Islet of Langerhans (tissue), 1 donor: Measurements from ENCODE around the gene SUN5.
"Not testable (repeated sequence)": the region's sequence is repeated elsewhere in the genome, so short reads cannot be mapped to it uniquely, and the experiment has no call there.

Experiments used
- FAIRE-seq: peaks from one replicate; lab custom pipeline; 2011; peaks lifted over from hg19 to GRCh38; lab: Jason Lieb, UNC

SUN5 gene, protein sequence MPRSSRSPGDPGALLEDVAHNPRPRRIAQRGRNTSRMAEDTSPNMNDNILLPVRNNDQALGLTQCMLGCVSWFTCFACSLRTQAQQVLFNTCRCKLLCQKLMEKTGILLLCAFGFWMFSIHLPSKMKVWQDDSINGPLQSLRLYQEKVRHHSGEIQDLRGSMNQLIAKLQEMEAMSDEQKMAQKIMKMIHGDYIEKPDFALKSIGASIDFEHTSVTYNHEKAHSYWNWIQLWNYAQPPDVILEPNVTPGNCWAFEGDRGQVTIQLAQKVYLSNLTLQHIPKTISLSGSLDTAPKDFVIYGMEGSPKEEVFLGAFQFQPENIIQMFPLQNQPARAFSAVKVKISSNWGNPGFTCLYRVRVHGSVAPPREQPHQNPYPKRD

GRCh38 chr20:33004141-33004751 is at the start of gene SUN5:
SUN5 (minus strand) TSS chr20:33004433; CDS start chr20:33004340, 93 bp downstream.
- no peak for FAIRE-seq

DNA sequence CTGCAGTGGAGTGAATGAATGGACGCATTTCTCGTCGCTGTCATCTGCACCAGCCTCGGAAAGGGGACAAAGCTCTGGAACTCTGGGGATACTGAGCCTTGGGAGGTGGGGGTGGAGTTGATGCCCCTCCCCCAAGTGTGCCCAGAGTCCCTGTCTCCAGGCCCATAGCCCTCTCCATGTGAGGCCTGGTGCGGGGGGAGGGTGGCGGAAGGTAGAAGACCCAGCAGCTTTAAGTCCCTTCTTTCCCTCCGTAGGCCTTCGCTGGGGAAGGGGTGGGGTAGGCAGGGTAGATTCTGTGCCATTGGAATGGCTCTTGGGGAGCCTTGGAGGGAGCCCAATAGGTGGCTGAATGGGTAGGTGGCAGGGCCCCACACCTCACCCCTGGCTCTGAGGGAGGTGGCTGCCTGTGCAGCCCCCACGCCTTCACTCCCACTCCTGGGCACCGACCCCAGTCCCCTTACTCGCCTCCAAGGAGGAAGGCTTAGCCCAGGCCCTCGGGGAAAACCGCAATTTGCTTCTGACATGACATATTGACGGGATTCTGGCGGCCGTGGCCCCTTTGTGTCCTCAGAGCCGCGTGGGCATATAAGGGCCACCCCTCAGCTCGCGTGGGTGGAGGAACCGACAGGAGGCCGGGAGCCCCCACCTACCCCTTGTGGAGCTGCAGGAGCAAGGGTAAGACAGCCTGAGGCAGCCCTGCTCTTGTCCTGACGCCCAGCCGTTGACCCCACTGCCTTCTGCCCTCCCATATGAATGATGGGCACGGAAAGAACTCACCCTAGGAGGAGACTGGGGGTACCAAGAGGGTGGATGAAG is 49.3 kb upstream of the SUN5 start, which contains the start of gene BPIFB3:
TSS of gene BPIFB3 (plus strand) at position 613 of the 816 bp plus-strand sequence. CDS start 1,533 bp downstream, outside the sequence.
- no peak for FAIRE-seq

GRCh38 chr20:33051333-33051732 is 47.1 kb upstream of the SUN5 start:
- FAIRE-seq = no peak

DNA sequence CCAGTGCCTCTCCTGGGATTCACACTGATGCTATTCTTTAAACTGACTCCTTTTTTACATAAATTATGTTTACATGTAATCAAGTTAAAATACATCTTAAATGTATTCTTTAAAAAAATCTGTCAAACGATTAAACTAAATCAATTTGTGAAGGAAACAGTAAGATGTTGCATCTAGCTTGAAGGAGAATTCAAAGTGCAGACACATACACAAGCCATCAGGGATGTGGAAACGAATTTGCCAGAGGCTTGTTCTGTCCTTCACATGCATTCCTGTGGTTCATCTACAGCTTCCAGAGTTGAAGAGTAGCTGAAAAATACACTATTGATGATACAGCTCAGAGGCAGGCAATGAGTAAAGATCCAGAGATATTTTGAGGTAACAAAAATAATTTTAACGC is 42.2 kb upstream of the SUN5 start:
- FAIRE-seq = no peak

- FAIRE-seq = not testable (repeated sequence)
These were observed 41.0 kb upstream of the SUN5 start for GRCh38 chr20:33045129-33045721.

GRCh38 chr20:33043731-33044181 is 39.5 kb upstream of the SUN5 start:
- FAIRE-seq = no peak

DNA sequence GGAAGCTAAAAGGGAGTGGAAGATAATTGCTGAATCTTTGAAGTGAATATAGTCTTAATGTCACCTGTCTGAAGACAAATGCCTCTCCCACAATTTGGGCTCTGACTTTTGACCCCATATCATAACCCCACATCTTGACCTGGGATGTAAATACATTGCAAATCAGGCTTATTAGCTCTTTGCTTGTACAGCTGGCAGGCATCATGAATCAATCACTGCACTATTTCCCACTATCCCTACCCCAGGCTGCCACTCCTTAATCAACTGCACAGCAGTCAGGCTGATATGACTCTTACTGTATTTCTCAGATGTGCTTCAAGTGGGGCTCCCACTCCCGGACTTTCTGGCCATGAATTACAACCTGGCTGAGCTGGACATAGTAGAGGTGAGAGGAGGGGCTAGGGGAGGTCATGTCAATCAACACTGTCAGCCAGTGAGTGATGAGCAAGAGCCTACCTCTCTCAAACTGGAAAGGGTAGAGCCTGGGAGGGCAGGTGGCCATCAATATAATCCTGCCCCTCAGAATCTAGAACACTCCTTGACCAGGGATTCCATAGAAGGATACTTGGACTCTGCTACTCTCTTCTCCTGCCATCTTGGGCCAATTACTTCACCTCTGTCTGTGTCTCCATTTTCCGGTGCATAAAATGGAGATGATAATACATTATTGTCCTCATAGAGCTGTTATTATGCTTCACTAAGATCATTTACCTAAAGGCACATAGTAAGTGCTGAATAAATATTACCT is 38.9 kb upstream of the SUN5 start:
- no peak for FAIRE-seq

DNA sequence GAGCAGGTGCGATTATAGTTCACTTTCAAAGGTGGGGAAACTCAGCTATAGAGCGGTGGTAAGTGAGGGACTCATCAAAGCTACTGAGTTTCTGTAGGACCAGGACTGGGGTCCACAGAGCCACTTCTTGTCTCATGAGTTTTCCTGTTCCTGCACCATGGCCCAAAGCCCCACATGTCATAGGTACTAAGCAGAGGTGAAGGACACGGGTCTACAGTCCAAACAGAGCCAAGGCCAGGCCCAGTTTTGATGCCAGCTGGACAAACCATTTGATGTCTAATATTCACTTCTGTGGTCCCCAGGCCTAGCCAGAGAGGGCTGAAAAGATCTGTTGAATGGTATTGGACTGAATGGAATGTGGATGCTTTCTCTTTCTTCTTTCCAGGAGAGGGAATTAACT is 38.2 kb upstream of the SUN5 start:
- no peak for FAIRE-seq

DNA sequence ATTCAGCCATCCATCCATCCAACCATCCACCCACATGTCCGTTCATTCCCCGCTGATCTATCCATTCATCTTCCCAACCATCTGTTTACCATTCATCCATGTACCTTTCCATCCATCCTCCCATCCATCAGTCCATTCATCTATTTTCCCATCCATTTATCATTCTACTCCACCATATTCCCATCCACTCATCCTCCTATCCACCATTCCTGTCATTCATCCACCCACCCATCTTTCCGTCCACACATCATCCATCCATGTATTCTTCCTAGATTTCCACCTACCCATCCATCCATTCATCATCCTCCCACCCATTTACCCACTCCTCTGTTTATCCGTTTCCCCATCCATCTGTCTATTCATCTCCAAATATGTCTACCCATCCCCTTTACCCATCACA is 34.0 kb upstream of the SUN5 start:
- no peak for FAIRE-seq

GRCh38 chr20:33037456-33037855 is 33.2 kb upstream of the SUN5 start:
- no peak for FAIRE-seq

- no peak for FAIRE-seq
These were observed 30.8 kb upstream of the SUN5 start for GRCh38 chr20:33034901-33035492.

GRCh38 chr20:33034115-33034514 is 29.9 kb upstream of the SUN5 start:
- FAIRE-seq = no peak

DNA sequence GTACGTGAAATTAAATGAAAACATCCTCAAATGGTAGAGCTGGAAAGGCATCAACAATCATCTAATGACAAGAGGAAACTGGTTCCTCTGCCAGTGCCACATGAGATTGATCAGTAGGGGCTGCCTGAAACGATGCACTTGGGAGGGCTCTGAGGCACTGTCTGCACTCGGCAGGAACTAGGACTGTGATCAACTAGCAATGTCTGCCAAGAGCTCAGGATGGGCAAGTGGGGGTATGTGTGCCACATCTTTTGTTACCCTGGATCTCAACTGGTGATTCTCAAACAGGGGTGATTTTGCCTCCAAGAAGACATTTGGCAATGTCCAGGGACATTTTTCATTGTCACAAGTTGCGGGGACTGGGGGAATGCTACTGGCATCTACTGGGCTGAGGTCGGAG is 29.1 kb upstream of the SUN5 start:
- no peak for FAIRE-seq

DNA sequence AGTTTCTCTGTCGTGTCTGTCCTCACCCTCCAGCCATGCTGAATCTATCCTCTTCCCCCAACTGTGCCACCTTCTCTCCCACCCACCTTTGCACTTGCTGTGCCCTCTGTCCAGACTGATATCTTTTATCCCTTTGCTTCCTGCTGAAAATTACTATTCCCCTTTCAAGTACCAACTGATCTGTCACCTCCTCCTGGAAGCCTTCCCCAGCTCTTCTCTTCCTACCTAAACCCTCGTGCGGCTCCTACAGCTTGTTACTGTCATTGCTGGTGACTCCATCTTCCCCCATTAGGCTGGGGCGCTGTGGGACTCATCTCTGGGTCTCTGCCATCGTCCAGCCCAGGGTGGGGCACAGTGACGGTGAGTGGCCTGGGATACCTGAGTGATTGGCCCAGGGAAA is 28.3 kb upstream of the SUN5 start:
- no peak for FAIRE-seq

GRCh38 chr20:33031531-33031930 is 27.3 kb upstream of the SUN5 start, which contains the start of gene BPIFB6:
BPIFB6 (plus strand) TSS chr20:33031648; CDS start chr20:33031648, 0 bp downstream.
- FAIRE-seq = no peak

DNA sequence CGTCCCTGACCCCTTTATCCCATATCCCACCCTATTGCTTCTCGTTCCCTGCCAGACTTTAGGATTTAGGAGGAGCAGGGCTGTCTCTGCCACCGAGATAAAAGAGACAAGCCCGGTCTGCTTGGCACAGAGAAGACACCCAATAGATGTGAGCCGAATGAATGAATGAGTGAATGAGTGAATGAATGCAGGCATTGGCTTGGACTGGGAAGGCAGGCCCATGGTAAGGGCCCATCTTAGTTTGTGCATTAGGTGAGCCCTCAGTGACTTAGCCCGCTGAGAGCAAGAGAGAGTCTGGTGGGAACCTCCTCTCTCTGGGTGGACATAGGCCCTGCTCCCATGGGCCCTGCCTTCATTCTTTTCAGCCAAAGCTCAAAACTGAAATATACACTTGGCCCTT is 26.3 kb upstream of the SUN5 start:
- no peak for FAIRE-seq

- no peak for FAIRE-seq
These were observed 25.8 kb upstream of the SUN5 start for GRCh38 chr20:33030076-33030475.

DNA sequence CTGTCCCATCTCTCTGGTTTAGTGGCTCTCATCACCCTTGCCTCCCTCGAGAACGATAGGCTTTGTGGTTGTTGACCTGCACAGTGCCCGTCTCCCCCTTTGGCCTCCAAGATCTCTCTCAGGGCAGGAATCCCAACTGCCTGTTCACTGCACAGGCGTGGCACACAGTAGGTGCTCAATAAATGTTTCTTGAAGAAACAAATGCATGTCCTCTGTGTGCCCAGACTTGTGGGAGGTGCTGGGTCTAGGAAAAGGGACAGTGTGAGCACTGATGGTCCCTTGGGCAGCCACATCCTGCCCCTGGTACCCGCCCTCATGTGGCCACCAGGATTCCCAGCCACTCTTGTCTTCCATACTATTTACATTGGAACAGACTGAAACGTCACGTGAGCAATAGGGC is 24.6 kb upstream of the SUN5 start:
- no peak for FAIRE-seq

DNA sequence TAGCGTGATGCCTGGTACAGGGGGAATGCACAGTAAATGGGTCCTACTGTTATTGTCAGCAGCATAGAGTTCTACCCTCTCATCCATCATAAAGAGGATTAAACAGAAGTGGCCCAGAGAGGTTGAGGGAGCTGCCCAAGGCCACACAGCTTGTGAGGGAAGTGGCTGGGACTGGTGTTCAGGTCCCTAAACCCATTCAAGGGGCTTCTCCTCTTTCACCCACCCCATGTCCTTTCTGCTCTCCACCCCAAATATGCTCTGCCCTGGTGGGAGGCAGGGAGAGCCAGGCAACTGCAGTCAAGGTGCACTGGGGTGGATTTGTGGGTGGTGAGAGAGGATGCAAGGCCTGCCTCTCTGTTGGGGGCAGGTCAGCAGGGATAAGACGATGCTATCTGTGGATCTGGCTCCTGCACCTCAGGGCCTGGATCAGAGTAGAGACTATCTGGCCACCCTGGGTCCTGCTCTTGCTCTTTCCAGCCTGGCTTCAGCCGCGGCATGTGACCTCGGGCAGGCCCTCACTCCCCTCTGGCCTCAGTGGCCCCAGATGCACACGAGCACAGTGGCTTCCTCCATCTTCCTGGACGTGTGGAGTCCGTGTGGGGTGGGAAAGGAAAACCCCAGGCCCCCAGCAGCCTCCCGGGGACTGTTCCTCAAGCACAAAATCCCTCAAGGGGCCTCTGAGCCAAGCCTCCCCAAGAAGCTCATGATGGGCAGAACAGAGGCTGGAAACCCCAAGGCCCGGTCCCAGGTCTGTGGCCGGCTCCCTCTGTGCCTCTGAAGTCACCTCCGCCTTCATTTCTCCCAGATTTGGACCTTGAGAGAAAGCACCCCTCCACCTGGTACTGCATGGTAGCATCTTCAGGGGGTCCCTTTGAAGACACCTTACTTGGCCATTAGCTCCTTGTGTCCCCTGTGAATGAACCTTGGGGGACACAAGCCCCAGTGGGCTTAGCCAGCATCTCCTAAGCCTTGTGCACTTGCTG is 23.8 kb upstream of the SUN5 start:
- FAIRE-seq = no peak
